Measurements from ENCODE around the gene MSH6.

MSH6 gene

GRCh38 chr2:47782671-47783485 is at the start of gene MSH6:
Gene MSH6 (plus strand): TSS chr2:47783145. CDS start chr2:47783234, 89 bp downstream.
- peak; percentile 97 for DNase-seq

DNA sequence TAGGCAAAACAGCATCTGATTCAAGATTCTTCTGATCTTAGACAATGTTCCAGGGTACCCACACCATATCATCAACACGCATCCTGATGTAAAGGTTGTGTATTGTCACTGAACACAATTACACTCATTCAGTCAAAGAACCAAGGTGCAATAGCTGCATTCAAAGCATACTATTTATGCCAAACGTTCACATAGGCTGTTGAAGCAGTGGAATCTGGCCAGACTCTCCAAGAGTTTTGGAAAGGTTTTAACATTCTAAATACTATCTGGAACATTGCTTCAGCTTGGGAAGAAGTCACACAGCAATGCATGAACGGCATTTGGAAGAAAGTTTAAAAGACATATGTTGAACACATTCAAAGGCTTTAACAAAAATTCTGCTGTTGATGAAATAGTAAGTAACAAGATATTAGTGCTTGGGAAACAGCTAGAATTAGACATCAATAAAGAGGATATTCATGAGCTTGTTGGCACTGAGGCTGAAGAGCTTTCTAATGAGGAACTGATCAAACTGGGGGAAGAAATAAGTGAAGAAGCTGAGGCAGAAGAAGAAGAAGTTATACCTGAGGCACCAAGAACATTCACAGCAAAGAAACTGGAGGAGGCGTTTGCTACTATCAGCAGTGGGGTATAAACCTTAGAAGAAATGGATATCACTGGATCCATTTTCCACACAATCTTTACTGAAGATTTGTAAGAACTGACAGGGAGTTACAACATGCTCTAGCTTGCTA is 47.6 kb upstream of the MSH6 start:
- no peak for DNase-seq

DNA sequence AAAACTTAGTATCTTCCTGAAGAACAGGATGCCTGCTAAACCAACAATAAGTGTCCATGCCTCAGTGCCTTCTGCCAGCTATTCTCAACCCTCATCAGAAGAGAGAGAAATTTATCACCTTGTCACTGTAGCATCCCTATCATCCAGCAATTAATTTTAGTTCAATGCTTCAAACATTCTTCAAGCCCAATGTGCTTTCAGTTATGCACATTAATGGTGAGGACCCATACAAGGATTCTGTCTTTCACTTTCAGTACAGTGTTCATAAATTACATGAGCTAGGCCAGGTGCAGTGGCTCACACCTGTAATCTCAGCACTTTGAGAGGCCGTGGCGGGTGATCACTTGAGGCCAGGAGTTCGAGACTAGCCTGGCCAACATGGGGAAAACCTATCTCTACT is 47.0 kb upstream of the MSH6 start:
- no peak for DNase-seq

DNA sequence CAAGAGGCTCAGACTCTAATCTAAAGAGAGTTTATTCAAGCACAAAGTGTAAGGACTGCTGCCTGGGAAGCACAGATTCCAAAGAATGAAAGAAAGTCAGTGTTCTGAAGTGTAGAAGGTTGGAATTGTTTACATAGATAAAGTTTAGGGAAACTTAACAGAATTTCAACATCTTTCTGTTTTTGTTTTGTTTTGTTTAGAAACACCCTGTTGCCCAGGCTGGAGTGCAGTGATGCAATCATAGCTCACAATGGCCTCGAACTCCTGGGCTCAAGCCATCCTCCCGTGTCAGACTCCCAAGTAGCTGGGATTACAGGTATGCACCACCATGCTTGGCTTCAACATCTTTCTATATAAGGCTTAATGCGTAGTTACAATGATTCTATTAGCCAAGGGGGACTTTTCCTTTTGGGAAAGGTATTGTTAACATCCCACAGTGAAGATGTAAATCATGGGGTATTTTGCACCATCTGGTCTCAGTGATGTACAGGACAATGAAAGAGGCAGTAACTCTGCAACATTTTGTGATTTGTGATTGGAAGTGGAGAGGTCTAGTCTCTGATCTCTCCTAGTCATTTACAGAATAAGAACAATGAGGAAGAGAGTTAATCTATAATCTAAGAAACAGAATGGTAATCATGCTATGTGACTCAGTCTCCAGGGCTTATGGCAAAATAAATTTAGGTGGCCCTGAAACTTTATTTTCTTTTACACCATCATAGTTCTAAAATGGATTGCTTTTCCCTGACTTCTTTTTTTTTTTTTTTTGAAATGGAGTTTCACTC is 45.6 kb upstream of the MSH6 start:
- no peak for DNase-seq

DNA sequence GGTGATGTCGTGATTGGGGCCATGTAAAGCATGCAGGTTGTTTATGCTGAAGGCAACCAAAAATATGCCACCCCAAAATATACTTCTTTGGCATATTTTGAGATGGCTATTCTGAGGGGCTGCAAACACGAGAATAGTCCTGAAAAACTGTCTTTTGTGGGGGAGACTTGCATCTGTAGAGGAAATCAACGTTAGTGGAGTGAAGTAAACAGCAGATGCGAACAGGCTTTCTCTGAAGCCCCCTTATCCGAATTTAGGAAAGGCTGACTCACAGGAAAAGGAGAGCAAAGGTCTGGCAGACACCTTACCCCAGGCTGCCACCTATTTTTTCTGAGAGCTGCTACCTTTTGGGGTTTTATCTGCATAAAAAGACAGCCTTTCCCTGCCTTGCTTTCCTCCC is 44.6 kb upstream of the MSH6 start:
- no peak for DNase-seq

DNA sequence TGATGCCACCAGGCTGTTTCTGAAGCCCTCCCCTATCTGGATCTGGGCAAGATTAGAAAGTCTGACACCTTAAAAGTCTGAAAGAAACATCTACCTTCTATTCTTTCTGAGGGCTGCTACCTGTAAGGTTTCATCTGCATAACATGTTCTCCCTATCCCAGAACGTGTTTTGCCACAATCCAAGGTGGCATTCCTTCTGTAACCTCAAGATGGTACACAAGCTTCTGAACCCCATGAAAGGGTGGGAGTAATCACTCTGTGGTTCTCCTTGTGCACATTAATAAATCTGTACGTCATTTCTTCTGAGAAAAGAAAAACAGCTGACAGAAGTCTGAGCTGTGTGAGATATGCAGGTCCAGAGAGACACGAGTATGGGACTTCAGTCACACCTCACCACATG is 41.8 kb upstream of the MSH6 start:
- no peak for DNase-seq

DNA sequence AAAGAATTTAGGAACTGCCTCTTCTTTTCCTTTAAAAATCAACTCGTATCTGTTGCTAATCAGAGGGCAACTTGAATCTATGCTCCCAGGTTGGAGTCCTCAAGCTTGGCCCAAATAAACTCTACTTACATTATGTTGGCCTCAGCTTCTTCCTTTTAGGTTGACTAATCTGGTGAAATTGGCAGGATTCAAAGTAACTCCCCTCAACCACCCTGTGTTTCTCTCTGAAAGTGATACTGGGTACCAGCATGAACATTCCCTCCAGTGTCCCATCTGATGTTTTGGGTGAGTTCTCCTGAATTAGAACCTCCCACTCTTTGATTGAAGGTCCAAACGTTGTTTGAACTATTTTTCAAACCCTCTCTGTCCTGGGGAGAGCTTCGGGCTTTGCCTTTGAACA is 41.3 kb upstream of the MSH6 start:
- DNase-seq: no peak

DNA sequence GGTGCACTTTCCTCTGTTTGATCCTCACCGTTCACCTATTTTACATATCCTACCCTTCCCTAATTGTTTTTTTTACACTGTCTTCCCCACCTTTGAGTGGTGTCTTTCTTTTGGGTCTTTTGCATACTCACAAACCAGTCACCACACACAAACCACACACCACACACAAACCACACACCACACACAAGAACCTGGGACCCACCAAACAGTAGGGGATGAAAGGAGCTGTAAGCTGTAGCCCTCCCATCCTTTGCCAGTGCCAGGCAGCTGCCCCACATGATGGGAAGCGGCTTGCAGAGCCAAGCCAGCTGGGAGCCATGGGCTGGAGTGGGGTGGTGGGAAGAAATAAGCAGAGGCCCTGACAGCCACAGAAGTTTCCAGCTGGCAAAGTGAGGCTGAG is 38.9 kb upstream of the MSH6 start:
- DNase-seq: no peak

GRCh38 chr2:47747878-47748277 is 35.1 kb upstream of the MSH6 start:
- no peak for DNase-seq

DNA sequence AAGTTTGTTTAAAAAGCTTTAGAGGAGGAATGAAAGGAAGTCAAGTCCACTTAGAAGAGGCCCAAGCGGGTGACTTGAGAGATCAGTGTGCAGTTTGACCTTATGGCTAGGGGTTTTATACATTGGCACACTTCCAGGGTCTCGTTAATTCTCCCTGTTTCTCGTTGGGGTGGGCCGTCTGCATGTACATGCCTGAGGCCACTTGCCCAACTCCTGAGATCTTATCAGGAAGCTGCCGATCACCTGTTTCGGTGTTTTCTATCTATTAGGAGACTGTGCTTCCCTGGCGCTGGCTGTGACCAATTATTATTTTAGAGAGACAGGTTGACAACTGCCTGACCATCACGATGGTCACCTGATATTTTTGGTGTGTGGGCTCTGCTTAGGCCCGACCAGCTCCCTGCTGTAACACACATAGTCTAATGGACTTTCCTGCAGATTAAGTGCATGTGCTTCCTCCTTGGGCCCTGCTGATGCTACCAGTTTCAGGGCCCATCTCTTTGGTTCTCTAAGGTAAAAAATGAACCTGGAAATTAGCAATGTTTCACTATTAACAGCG is 31.0 kb upstream of the MSH6 start:
- no peak for DNase-seq

DNA sequence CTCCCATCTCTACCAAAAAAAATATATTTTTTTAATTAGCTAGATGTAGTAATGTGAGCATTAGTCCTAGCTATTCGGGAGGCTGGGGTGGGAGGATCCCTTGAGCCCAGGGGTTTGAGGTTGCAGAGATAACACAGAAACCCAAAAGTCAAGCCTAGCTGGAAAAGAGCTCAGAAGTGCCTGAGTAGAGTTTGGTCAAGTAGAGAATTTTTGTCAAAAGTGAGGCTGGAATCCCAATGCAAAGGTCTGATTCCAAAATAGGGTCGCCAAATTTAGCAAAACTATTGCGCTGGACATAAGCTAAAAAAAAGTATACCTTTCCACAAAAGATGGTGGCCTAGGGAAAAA is 15.5 kb upstream of the MSH6 start:
- no peak for DNase-seq

- peak; percentile 66 for DNase-seq
Observed at GRCh38 chr2:47767880-47768609, 14.9 kb upstream of the MSH6 start.

- DNase-seq: no peak
Observed at GRCh38 chr2:47769318-47769717, 13.6 kb upstream of the MSH6 start.

GRCh38 chr2:47771211-47771610 is 11.7 kb upstream of the MSH6 start:
- DNase-seq: peak; percentile 79

DNA sequence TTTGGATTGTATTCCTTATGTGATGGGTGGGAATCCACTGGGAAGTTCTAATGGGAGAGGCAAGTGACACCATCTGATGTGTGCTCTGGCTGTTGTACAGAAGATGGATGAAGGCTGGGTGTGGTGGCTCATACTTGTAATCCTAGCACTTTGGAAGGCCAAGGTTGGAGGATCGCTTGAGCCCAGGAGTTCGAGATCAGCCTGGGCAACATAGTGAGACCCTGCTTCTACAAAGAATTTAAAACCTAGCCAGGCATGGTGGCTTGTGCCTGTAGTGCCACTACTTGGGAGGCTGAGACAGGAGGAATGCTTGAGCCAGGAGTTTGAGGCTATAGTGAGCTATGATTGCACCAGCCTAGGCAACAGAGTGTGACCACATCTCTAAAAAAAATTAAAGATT is 10.6 kb upstream of the MSH6 start:
- DNase-seq: no peak

DNA sequence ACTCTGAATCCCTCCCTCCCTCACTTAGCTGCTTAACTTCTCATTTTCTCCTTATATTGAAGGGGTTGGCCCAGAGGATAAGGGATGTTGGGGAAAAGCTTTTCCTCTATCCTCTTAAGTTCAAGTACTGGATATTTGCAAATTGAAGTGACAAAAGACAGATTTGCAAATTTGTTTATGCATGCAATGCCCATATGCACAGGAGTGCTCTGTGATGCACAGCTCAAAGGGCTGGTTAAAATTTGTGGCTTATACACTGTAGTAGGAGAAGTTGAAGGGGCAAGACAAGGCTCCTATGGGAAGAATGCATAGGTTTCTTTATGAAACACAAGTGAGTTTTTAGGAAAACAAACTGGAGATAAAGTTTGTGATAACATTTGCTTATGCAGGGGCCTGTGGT is 8.4 kb upstream of the MSH6 start:
- no peak for DNase-seq

DNA sequence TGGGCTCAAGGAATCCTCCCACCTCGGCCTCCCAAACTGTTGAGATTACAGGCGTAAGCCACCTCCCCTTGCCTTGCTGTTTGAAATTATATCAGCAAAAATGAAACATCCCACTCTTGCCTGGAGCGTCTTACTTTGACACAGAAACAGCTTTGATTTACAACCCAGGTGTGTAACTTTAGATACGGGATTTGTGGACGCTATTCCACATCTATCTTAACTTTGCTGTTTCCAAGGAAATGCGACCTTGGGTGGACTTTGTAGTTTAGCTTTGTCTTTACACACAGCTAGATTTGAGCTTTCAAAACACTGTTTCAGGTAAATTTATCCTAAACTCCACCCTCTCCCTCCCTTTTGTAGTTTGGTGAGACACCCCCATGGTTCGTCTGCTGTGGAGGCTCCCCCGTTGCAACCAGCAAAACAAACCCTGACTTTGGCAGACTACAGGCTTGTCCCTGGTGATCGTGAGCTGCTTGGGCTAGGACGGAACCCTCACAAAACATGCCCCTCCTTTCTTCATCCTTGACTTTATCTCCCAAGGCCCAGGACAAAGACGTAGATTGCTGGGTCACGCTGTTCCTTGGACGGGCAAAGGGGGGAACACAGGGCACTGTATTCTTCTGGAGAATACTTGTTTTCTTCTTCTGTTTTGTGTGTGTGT is 5.5 kb upstream of the MSH6 start:
- DNase-seq: no peak

DNA sequence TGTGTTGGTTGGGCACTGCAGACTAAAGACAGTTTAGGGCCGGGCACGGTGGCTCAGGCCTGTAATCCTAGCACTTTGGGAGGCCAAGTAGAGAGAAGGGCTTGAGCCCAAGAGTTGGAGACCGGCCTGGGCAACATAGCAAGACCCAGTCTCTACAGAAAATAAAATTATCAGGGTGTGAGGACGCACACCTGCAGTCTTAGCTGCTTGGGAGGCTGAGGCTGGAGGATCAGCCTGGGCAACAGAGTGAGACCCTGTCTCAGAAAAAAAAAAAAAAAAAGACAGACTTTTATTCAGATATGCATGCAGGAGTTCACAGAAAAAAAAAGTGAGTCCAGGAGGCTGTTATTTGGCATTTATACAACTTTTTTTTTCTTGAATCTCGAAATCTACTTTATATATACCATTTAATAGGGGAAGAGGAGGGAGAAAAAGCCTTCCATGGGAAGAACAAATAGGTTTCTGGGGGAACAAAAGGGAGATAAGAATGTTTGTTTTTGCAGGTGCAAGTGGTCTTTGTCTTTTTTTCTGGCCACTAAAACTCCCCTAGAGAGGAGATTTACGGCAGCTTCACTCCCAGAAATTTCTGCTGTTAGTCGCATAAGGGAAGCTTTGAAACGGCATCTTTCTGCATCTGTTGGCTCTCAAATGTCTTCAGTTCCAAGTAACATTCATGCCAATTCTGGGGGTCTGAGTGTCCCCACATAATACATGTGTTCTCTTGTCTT is 4.1 kb upstream of the MSH6 start:
- no peak for DNase-seq

DNA sequence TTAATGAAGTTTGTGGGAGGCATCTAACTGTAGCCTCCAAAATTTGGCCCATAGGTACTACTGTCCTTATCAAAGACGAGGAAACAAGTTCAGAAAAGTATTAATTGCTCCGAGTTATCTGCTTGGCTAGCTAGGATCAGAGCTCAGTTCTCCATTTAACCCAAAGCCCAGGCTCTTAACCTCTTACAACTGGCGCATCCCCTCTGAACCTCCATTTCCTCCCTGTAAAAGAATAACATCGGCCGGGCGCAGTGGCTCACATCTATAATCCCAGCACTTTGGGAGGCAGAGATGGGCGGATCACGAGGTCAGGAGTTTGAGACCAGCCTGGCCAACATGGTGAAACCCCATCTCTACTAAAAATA is 3.5 kb upstream of the MSH6 start:
- no peak for DNase-seq

GRCh38 chr2:47782381-47782670 is 619 bp upstream of the MSH6 start:
- DNase-seq: peak; percentile 80

- DNase-seq: peak; percentile 86
Observed at GRCh38 chr2:47783486-47784351, 774 bp downstream of the MSH6 start.
